Stimulated activated CD4-positive, alpha-beta T cell treated with anti-CD3 and anti-CD28 coated beads, TNF-alpha, amount 100 ng/mL, for 24 hours (primary cell): ENCODE results near the gene CASP4.
"Not testable (repeated sequence)": the region's sequence is repeated elsewhere in the genome, so short reads cannot be mapped to it uniquely, and the experiment has no call there.

Source experiments
- DNase-seq, 3 experiments: peaks; one replicate each; pipeline ENCODE4 v3.0.0-alpha.2; 2020; ENCODE audit warnings: low read depth in 3 of 3

Gene CASP4

GRCh38 chr11:104957280-104957679, 11.1 kb downstream of the CASP4 start:
- DNase-seq, result no peak

- no peak for DNase-seq
Measured at GRCh38 chr11:104956528-104956927, 11.8 kb downstream of the CASP4 start.

- DNase-seq, result peak in 1 of 3 experiments; percentile 26
Measured at GRCh38 chr11:104946907-104947306, 21.5 kb downstream of the CASP4 start.

DNA sequence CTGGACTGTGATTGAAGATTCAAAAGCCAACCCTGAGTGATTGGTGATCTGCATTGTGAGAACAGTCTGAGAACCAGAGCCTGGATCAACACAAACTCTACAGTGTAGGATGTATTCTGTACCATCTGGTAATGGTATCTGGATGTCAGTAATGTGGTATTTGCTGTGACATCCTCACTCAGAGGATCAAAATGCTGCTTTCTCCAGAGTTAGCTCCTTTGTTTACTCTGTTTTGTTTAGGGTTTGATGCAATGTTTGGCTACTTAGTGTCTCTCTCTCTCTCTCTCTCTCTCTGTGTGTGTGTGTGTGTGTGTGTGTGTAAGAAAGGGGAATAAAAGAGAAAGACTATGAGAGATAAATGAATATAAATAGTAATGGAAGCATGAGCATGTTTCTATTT, 24.3 kb downstream of the CASP4 start:
- DNase-seq, result no peak

GRCh38 chr11:104943561-104943960, 24.8 kb downstream of the CASP4 start:
- no peak for DNase-seq

GRCh38 chr11:104934594-104934993, 33.8 kb downstream of the CASP4 start:
- DNase-seq, result no peak

DNA sequence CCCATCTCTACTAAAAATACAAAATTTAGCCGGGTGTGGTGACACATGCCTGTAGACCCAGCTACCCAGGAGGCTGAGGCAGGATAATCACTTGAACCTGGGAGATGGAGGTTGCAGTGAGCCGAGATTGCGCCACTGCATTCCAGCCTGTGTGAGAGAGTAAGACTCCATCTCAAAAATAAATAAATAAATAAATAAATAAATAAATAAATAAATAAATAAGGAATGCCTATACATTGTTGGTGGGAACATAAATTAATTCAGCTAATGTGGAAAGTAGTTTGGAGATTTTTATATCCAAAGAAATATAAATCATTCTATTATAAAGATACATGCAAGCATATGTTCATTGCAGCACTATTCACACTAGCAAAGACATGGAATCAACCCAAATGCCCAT, 34.3 kb downstream of the CASP4 start:
- not testable (repeated sequence) for DNase-seq

DNA sequence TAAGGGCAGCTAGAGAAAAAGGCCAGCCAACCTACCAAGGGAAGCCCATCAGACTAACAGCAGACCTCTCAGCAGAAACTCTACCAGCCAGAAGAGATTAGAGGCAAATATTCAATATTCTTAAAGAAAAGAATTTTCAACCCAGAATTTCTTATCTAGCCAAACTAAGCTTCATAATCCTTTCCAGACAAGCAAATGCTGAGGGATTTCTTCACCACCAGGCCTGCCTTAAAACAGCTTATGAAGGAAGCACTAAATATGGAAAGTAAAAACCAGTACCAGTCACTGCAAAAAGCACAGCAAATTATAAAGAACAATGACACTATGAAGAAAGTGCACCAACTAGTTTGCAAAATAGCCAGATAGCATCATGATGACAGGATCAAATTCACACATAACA, 39.6 kb downstream of the CASP4 start:
- no peak for DNase-seq

GRCh38 chr11:104926771-104927611, 41.4 kb downstream of the CASP4 start:
- no peak for DNase-seq

DNA sequence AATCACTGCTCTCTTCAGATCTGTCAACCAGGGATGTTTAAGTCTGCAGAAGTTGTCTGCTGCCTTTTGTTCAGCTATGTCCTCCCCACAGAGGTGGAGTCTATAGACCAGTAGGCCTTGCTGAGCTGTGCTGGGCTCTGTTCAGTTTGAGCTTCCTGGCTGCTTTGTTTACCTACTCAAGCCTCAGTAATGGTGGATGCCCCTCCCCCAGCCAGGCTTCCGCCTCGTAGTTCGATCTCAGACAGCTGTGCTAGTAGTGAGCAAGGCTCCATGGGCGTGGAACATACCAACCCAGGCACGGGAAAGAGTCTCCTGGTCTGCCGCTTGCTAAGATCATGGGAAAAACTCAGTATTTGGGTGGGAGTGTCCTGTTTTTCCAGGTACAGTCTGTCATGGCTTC, 42.5 kb downstream of the CASP4 start:
- DNase-seq, result no peak

DNA sequence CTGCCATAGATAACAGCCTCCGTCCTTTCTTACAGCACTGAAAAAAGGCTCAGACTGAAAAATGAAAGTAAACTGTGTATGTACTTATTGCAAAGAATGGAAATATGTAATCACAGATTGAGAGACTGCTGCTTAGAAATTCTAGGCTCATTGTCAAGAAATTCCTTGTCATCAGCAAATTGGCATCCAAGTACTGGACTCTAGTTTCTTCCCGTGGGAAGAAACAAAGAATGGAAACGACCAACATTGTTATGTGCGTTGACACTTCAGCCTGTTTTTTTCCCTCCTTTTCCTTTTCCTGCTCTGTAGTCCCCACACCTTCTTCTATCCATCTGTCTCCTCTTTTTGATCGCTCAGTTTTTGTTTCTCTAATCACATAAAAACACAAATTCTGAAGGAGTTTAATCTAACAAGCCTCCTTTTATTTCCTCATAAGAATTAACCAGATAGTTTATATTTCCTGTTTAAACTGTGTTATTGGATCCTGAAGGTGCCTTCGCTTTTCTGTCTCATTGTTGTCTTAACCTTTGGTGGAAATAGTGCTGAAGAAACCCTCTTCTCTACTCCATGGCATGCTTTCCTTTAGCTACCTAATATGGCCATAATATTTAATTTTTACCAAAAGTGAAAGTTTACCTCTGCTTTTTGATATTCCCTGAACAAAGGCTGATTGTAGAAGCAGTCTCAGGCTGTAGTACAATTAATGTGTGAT, 50.1 kb downstream of the CASP4 start:
- no peak for DNase-seq

DNA sequence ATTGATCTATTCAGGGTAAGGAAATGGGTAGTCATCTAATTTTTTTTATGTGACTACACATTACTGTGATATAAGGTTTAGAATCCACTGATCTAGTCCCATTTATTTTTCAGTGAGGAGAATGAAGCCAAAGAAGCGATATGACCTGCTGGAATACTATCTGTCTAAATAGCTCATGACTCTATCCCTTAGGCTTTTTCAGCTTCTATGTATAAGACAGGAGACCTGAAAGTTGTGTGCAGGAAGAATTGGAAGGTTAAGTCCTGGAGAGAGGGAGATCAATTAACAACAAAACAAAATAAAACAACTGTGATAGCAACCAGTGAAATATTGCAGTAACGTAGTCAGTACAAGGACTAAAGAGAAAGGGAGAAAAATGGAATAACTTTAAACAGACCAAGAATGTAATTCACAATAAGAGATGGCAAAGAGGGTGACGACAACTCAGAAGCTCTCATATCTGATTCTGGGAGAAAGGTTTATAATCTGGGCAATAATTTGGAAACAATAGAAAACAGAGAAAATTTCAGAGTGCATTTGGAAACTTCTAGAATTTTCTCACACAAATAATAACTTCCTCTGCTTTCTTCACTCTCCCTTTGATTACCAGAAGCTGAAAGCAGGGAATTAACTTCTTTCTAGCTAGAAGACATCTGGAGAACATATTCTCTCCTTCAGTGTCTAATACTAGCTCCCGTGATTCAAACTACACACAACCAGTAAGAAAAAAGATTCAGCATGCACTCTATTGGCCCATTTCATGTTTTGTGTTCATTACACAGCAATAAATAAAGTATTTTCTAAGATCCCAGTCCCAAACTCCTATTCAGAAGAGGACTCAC, 50.9 kb downstream of the CASP4 start:
- DNase-seq, result no peak

GRCh38 chr11:104916442-104916841, 51.9 kb downstream of the CASP4 start:
- DNase-seq, result no peak

GRCh38 chr11:104912102-104912501, 56.3 kb downstream of the CASP4 start:
- DNase-seq, result no peak

DNA sequence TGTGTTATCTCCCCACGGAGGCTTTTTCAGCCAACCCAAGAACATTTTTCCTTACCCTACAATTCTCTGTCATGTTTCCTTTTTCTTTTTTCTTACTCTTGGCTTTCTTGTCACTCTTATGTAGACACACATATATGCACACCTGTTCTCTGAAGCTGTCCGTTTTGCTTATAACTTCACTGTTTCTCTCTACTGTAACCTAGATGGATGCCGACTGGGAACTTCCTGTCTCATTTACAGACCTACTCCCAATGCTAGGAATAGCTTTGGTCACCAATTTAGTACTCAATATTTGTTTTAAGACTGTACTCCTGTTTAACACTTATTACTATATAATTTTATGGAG, 60.2 kb downstream of the CASP4 start:
- no peak for DNase-seq

- DNase-seq, result no peak
Measured at GRCh38 chr11:104907521-104908185, 60.7 kb downstream of the CASP4 start.

GRCh38 chr11:104905271-104905670, 63.1 kb downstream of the CASP4 start:
- no peak for DNase-seq

GRCh38 chr11:104899226-104899625, 69.1 kb downstream of the CASP4 start:
- DNase-seq, result no peak

GRCh38 chr11:104898685-104899013, 69.7 kb downstream of the CASP4 start:
- no peak for DNase-seq

DNA sequence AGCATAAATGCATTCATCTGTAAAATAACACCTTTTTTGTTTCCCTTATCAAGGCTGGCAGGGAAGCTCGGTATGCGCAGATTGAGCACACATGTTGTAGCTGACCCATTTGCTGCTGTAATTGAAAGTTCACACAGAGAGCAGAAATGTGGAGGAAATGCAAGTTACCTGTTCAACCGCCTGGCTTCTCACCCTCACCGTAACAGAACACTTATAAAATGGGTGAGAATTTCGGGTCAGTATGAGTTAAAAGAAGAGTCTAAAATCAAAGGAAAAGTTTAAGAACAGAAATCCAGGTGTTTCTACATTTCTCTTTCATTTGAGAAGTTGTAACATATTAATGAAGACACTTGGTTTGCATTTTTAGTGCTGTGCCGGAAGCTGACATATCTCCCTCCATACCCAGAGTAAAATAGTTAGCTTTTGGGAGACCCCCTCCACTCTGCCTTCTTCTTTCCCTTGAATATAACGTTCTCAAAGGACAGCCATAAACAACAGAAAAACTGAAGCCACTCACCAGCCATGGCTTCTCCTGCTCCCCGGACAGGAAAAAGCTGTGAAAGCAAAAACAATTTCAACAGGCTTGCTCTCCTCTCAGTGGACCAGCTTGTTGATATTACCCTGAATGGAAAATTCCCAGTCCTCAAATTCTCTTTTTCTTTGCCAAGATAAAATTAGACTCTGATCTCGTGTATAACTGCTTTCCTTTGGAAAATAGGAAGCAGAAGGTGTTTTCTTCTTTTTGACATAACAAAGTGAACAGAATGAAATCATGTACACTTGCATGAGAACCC, 70.3 kb downstream of the CASP4 start, which contains the start of gene CASP12:
TSS of gene CASP12 (minus strand) at position 570 of the 794 bp plus-strand sequence.
- DNase-seq, result no peak

GRCh38 chr11:104895634-104896033, 72.7 kb downstream of the CASP4 start:
- no peak for DNase-seq
